IMR-90 (cell line): ENCODE results near the gene VWDE. TPM values are rescaled to one million over a fixed set of nuclear protein-coding genes. Genes with fewer than 3 reads are reported as not detected.

Experiments used
- ATAC-seq: fragments of 200-7000 bp; cut with Tn5 transposase; 2 replicates; pipeline ENCODE4 v1.9.1; 2020; ENCODE audit warnings: low read depth, mild to moderate bottlenecking, moderate library complexity
- BruUV-seq: library from RNA; stranded (reverse); fragments of 400-500 nt; replicated peaks from 2 replicates; lab custom pipeline; 2021; lab: Mats Ljungman, UMichigan
- CTCF ChIA-PET: fragments of 300-600 bp; formaldehyde crosslinking; extraction: SDS; loops from one replicate; lab custom pipeline; 2021; ENCODE audit warnings: antibody characterized with exemption; lab: Yijun Ruan, JAX
- POLR2A ChIA-PET: fragments of 300-600 bp; sonication (Branson Sonifier 250); formaldehyde crosslinking; loops from one replicate; lab custom pipeline; 2022; ENCODE audit warnings: antibody characterized with exemption; ENCODE audit not compliant: unreplicated experiment; lab: Charles Lee
- DNase-seq: peaks from one replicate; pipeline ENCODE4 v3.0.0; 2013
- H2AFZ ChIP-seq: replicated peaks from 2 replicates; pipeline ENCODE3; 2013; ENCODE audit warnings: low read length, mild to moderate bottlenecking; ENCODE audit not compliant: poor library complexity
- H2AK5ac ChIP-seq: 2 replicates; pipeline ENCODE4 v1.6.1; 2013; ENCODE audit warnings: low read depth, low read length, inconsistent platforms
- H2AK9ac ChIP-seq: replicated peaks from 2 replicates; pipeline ENCODE3; 2013; ENCODE audit warnings: mild to moderate bottlenecking, low read depth, low read length, moderate library complexity; ENCODE audit not compliant: poor library complexity
- H2BK120ac ChIP-seq: 2 replicates; pipeline ENCODE4 v1.6.1; 2013; ENCODE audit warnings: low read depth, low read length, inconsistent platforms
- H2BK15ac ChIP-seq: 3 replicates; pipeline ENCODE4 v1.6.1; 2013; ENCODE audit warnings: low read depth, low read length, inconsistent platforms
- H2BK20ac ChIP-seq: 2 replicates; pipeline ENCODE4 v1.6.1; 2013; ENCODE audit warnings: low read depth, mild to moderate bottlenecking, inconsistent platforms, low read length, moderate library complexity
- H2BK5ac ChIP-seq: 2 replicates; pipeline ENCODE4 v1.6.1; 2013; ENCODE audit warnings: mild to moderate bottlenecking, low read depth, low read length, inconsistent platforms; ENCODE audit not compliant: poor library complexity, severe bottlenecking
- H3K14ac ChIP-seq: replicated peaks from 2 replicates; pipeline ENCODE4 v1.6.1; 2013; ENCODE audit warnings: low read depth, low read length, inconsistent platforms
- H3K18ac ChIP-seq: 2 replicates; pipeline ENCODE4 v1.6.1; 2013; ENCODE audit warnings: low read depth, low read length, control low read depth
- H3K23ac ChIP-seq: 2 replicates; pipeline ENCODE4 v1.6.1; 2013; ENCODE audit warnings: low read depth, low read length, inconsistent platforms
- H3K27ac ChIP-seq: 2 replicates; pipeline ENCODE4 v1.5.1; 2013; ENCODE audit warnings: mild to moderate bottlenecking, control low read depth, low read length; ENCODE audit not compliant: insufficient read depth
- H3K27me3 ChIP-seq: 2 replicates; pipeline ENCODE4 v1.6.1; 2013; ENCODE audit warnings: low read length; ENCODE audit not compliant: control insufficient read depth, insufficient read depth
- H3K36me3 ChIP-seq: 2 replicates; pipeline ENCODE4 v1.6.1; 2013; ENCODE audit warnings: low read length, mixed read lengths; ENCODE audit not compliant: control insufficient read depth, insufficient read depth
- H3K4ac ChIP-seq: 2 replicates; pipeline ENCODE4 v1.6.1; 2013; ENCODE audit warnings: low read depth, low read length, inconsistent platforms
- H3K4me1 ChIP-seq: 2 replicates; pipeline ENCODE4 v1.6.1; 2013; ENCODE audit warnings: low read length, mixed read lengths; ENCODE audit not compliant: control insufficient read depth, insufficient read depth
- H3K4me2 ChIP-seq: 2 replicates; pipeline ENCODE4 v1.6.1; 2013; ENCODE audit warnings: low read depth, mild to moderate bottlenecking, control low read depth, low read length, moderate library complexity
- H3K4me3 ChIP-seq: 2 replicates; pipeline ENCODE4 v1.5.1; 2013; ENCODE audit warnings: low read depth, mild to moderate bottlenecking, control low read depth, low read length, moderate library complexity; ENCODE audit not compliant: insufficient read depth
- H3K56ac ChIP-seq: 2 replicates; pipeline ENCODE4 v1.6.1; 2013; ENCODE audit warnings: low read length, inconsistent platforms; ENCODE audit not compliant: insufficient read depth; ENCODE audit errors: extremely low read depth
- H3K79me1 ChIP-seq, 2 experiments: 2 replicates each; pipeline ENCODE4 v1.6.1; 2013; ENCODE audit warnings: low read length in 2 of 2, inconsistent platforms in 1 of 2, low read depth in 1 of 2
- H3K9ac ChIP-seq: 2 replicates; pipeline ENCODE4 v1.6.1; 2013; ENCODE audit warnings: low read depth, low read length, control low read depth
- H3K9me1 ChIP-seq: 2 replicates; pipeline ENCODE4 v1.6.1; 2013; ENCODE audit warnings: low read length, inconsistent platforms; ENCODE audit not compliant: insufficient read depth
- H3K9me3 ChIP-seq: 2 replicates; pipeline ENCODE4 v1.6.1; 2013; ENCODE audit warnings: low read length; ENCODE audit not compliant: control insufficient read depth, insufficient read depth
- H4K20me1 ChIP-seq: 2 replicates; pipeline ENCODE4 v1.6.1; 2013; ENCODE audit warnings: low read length, inconsistent platforms; ENCODE audit not compliant: insufficient read depth
- H4K5ac ChIP-seq: 2 replicates; pipeline ENCODE4 v1.6.1; 2013; ENCODE audit warnings: mild to moderate bottlenecking, low read depth, low read length, control low read depth
- H4K8ac ChIP-seq, 2 experiments: 2 replicates each; pipeline ENCODE4 v1.6.1; 2013; ENCODE audit warnings: low read depth in 2 of 2, low read length in 2 of 2, control low read depth in 1 of 2, inconsistent platforms in 1 of 2
- H4K91ac ChIP-seq: 2 replicates; pipeline ENCODE4 v1.6.1; 2013; ENCODE audit warnings: low read depth, low read length, inconsistent platforms; ENCODE audit not compliant: insufficient read depth
- MAFK ChIP-seq: IDR thresholded peaks from 2 replicates; pipeline ENCODE4 v1.6.1; 2012; ENCODE audit warnings: low read depth, low read length, improper control_type of control experiment
- RAD21 ChIP-seq: IDR thresholded peaks from 2 replicates; pipeline ENCODE4 v1.6.1; 2012; ENCODE audit warnings: low read length, improper control_type of control experiment
- SMC3 ChIP-seq: fragments of 150-350 bp; IDR thresholded peaks from 2 replicates; pipeline ENCODE4 v1.6.1; 2016; ENCODE audit warnings: low read depth, mild to moderate bottlenecking, antibody characterized with exemption, low read length, moderate library complexity
- WGBS, 2 experiments: methylation state at CpG; one replicate each; pipeline versions ENCODE4 v1.1.5 to v1.1.7; 2013; ENCODE audit warnings: missing lambda C conversion rate in 2 of 2; ENCODE audit not compliant: insufficient read length in 1 of 2; ENCODE audit errors: extremely low coverage in 2 of 2; 5-methylcytosine and 5-hydroxymethylcytosine counted together
- dilution Hi-C: fragments of 300-500 bp; cut with HindIII; formaldehyde crosslinking; loops from one replicate; pipeline ENCODE4 v1.14.3; 2018; ENCODE audit warnings: low sequenced_read_pairs; ENCODE audit not compliant: unreplicated experiment
- in situ Hi-C: fragments of 300-500 bp; cut with MboI; formaldehyde crosslinking; loops from 3 replicates; pipeline ENCODE4 v1.14.3; 2019; ENCODE audit warnings: low sequenced_read_pairs, inconsistent platforms, mixed read lengths
- intact Hi-C: fragments of 100-400 bp; cut with micrococcal nuclease; formaldehyde crosslinking; loops from 2 replicates; pipeline ENCODE4 v1.10.0; 2022
- polyA plus RNA-seq, 3 experiments: library from polyadenylated mRNA; depleted of rRNA; stranded (reverse); fragments of >200 nt; gene quantifications; 2 replicates each; pipeline ENCODE4 v1.2.3, GENCODE V29; 2012; ENCODE audit warnings: low replicate concordance in 1 of 3
- total RNA-seq: library from RNA; depleted of rRNA; stranded (reverse); fragments of >200 nt; gene quantifications from 2 replicates; pipeline ENCODE4 v1.2.3, GENCODE V29; 2012
- TF ChIP-seq, protein P1 (sequence below): conservative IDR thresholded peaks from 2 replicates; pipeline ENCODE4 v1.5.1; 2012; ENCODE audit warnings: mild to moderate bottlenecking, low read depth, low read length, improper control_type of control experiment
- TF ChIP-seq, protein P2 (sequence below): fragments of 150-350 bp; IDR thresholded peaks from 2 replicates; pipeline ENCODE4 v1.6.1; 2017; ENCODE audit warnings: mild to moderate bottlenecking, antibody characterized with exemption, low read length, low read depth

VWDE gene
- total and polyA plus RNA-seq, 2 of the 4 experiments (the other 2 are of a cell fraction): 0.05 to 0.18 TPM

DNA sequence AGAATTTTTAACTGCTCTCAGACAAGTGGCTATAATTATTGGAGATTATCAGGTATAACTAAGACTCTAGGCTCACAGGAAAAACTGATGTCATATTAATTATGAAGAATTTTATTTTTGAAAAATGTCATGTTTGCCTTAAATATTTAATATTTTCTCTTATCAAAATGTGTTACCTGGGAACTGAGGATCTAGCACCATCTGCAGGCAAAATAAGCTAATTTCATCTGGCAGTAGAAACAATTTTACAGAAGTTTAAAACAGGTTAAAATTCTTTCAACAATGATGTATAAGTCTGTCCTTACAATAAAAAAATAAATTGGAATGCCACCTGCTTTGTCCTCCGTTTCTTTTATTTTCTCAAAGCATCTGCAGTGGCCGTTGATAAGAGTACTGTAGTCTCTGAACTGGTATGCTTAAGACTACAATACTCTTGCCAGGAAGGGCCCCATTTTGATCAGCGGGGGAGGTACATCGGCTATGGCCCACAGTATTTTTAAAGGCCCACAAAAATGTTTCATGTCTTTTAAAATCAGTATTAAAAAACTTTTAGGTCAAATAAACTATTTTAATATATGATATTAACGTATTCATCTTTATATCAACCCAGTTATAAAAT, 81.3 kb downstream of the VWDE start:
- no peak overlapping the region for H2BK120ac ChIP-seq
- H3K4me2 ChIP-seq: no peak overlapping the region
- H3K27ac ChIP-seq: no peak overlapping the region
- H3K56ac ChIP-seq: no peak overlapping the region
- H3K18ac ChIP-seq: no peak overlapping the region
- no peak overlapping the region for H4K91ac ChIP-seq
- ChIA-PET POLR2A (no interaction called here), CTCF (no interaction called here)
- H3K4me3 ChIP-seq: no peak overlapping the region
- DNase-seq (peak; percentile 38), ATAC-seq (no peak)
- intact Hi-C loops (loop anchor here (1.0 kb wide), 3 partner anchors 255 to 895 kb away; no protein-coding TSS in a partner anchor), in situ Hi-C loops (loop anchor here (5.0 to 25.0 kb wide), 3 partner anchors 255 to 885 kb away; no protein-coding TSS in a partner anchor), dilution Hi-C loops (no loop called here)
- H3K4me1 ChIP-seq: no peaks in the 10 kb centered on the region
- no peak overlapping the region for H2AK5ac ChIP-seq
- no peaks in the 10 kb centered on the region for H4K20me1 ChIP-seq
- no peak overlapping the region for H3K14ac ChIP-seq
- H4K5ac ChIP-seq: no peak overlapping the region
- no peak overlapping the region for H2AFZ ChIP-seq
- no peaks in the 10 kb centered on the region for H3K79me1 ChIP-seq
- no peak overlapping the region for H3K9ac ChIP-seq
- H2BK20ac ChIP-seq: no peak overlapping the region
- H2BK15ac ChIP-seq: no peak overlapping the region
- H3K27me3 ChIP-seq: no peaks in the 10 kb centered on the region
- H3K9me1 ChIP-seq: no peaks in the 10 kb centered on the region
- no peak overlapping the region for H2AK9ac ChIP-seq
- H4K8ac ChIP-seq: no peak overlapping the region
- peak; percentile 70 for TF ChIP-seq RAD21
- TF ChIP-seq, protein P1, sequence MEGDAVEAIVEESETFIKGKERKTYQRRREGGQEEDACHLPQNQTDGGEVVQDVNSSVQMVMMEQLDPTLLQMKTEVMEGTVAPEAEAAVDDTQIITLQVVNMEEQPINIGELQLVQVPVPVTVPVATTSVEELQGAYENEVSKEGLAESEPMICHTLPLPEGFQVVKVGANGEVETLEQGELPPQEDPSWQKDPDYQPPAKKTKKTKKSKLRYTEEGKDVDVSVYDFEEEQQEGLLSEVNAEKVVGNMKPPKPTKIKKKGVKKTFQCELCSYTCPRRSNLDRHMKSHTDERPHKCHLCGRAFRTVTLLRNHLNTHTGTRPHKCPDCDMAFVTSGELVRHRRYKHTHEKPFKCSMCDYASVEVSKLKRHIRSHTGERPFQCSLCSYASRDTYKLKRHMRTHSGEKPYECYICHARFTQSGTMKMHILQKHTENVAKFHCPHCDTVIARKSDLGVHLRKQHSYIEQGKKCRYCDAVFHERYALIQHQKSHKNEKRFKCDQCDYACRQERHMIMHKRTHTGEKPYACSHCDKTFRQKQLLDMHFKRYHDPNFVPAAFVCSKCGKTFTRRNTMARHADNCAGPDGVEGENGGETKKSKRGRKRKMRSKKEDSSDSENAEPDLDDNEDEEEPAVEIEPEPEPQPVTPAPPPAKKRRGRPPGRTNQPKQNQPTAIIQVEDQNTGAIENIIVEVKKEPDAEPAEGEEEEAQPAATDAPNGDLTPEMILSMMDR: peak; percentile 72
- TF ChIP-seq MAFK: no peak
- TF ChIP-seq SMC3: peak; percentile 73
- TF ChIP-seq, protein P2, sequence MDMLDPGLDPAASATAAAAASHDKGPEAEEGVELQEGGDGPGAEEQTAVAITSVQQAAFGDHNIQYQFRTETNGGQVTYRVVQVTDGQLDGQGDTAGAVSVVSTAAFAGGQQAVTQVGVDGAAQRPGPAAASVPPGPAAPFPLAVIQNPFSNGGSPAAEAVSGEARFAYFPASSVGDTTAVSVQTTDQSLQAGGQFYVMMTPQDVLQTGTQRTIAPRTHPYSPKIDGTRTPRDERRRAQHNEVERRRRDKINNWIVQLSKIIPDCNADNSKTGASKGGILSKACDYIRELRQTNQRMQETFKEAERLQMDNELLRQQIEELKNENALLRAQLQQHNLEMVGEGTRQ: no peak
- H2BK5ac ChIP-seq: no peak overlapping the region
- WGBS, 2 experiments: no CpG with 5 or more reads among the region's 5 CpGs
- H3K36me3 ChIP-seq: no peaks in the 10 kb centered on the region
- no peaks in the 10 kb centered on the region for H3K9me3 ChIP-seq
- no TSS peak for BruUV-seq
- no peak overlapping the region for H3K23ac ChIP-seq
- H3K4ac ChIP-seq: no peak overlapping the region
